Fibroblast of pulmonary artery (primary cell): ENCODE measurements around the gene PTPRE.

ENCODE experiments used
- DNase-seq: peaks from one replicate; pipeline ENCODE4 v3.0.0-alpha.2; 2010; ENCODE audit warnings: low read depth
- H3K4me3 ChIP-seq: replicated peaks from 2 replicates; pipeline ENCODE4 v1.5.1; 2011; ENCODE audit warnings: low read depth, mild to moderate bottlenecking, control low read depth, low read length, moderate library complexity
- CTCF ChIP-seq: IDR thresholded peaks from 2 replicates; pipeline ENCODE4 v1.5.1; 2011; ENCODE audit warnings: mild to moderate bottlenecking, control low read depth, low read length, inconsistent platforms; ENCODE audit errors: missing control alignments

Gene PTPRE

GRCh38 chr10:128065881-128066534 lies 159.1 kb downstream of the PTPRE start:
- TF ChIP-seq CTCF: no peak
- H3K4me3 ChIP-seq: no peak overlapping the region
- DNase-seq: no peak

DNA sequence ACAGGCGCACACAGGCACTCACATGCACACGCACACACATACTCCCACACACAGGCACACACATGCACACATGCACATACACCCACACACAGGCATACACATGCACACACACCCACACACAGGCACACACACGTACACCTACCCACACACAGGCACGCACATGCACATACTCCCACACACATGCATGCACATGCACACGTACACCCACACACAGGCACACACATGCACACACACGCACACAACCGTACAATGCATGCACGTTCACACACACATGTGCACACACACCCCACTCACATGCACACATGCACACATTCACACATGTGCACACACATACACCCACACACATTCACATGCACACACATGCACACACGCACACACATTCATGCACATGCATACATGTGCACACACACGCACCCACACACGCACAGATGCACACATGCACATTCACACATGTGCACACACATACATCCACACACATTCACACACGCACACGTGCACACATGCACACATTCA lies 160.0 kb downstream of the PTPRE start:
- no peak for TF ChIP-seq CTCF
- H3K4me3 ChIP-seq: no peak overlapping the region
- DNase-seq: no peak

GRCh38 chr10:128067691-128068397 lies 160.9 kb downstream of the PTPRE start:
- H3K4me3 ChIP-seq: no peak overlapping the region
- TF ChIP-seq CTCF: no peak
- no peak for DNase-seq

- no peak for DNase-seq
- H3K4me3 ChIP-seq: no peak overlapping the region
- no peak for TF ChIP-seq CTCF
Measured at GRCh38 chr10:128068398-128069285, 161.7 kb downstream of the PTPRE start.

DNA sequence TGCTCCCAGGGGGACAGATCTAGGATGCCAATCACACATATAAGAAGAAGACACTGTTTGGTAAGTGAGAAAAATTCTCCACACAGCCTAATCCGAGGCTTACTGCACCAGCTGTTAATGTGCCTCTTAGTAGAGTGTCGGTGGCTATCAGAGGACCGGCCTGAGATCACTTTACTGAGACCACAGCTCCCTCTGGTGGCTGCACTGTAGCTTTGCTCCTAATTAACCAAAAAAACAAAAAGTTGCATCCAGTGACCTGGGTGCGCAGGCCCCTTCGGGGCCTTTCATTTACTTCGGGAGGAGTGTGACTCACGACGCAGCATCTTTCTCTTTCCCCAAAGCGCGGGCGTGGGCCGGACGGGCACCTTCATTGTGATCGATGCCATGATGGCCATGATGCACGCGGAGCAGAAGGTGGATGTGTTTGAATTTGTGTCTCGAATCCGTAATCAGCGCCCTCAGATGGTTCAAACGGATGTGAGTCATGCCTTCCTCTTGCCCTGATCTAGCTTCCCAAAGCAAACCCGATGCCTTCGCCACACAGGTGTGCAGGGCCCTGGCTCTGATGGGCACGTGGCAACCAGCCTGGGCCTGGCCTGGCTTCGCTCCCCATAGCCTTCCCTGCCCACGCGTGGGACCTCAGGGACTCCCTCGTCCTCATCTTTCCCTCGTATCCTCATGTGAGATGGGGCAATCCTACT lies 162.6 kb downstream of the PTPRE start:
- DNase-seq: peak; percentile 86
- peak; percentile 75 for TF ChIP-seq CTCF
- no peak overlapping the region for H3K4me3 ChIP-seq

DNA sequence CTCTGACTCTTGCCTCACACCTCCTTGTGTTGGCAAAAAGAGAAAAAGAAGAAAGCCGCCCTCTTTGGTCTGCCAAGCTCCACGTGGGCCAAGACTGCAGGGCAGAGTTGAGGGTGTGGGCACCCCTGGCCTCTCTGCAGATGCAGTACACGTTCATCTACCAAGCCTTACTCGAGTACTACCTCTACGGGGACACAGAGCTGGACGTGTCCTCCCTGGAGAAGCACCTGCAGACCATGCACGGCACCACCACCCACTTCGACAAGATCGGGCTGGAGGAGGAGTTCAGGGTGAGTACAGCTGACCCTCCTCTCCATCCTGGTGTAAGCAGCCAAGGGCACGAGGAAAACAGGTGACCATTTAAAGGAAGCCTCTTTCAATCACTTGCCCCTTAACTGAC lies 163.3 kb downstream of the PTPRE start:
- no peak for DNase-seq
- no peak for TF ChIP-seq CTCF
- no peak overlapping the region for H3K4me3 ChIP-seq
